Osteocyte (in vitro differentiated cells): ENCODE measurements around the gene KRTAP5-2. TPM values are rescaled to one million over a fixed set of nuclear protein-coding genes. Genes with fewer than 3 reads are reported as not detected.

Experiments used
- DNase-seq: peaks from one replicate; pipeline ENCODE4 v3.0.0; 2021; ENCODE audit warnings: mixed read lengths; ENCODE audit not compliant: unreplicated experiment; ENCODE audit errors: extremely low spot score
- H3K27ac Mint-ChIP-seq: one replicate; pipeline ENCODE4 v1.8.0; 2021; ENCODE audit warnings: mild to moderate bottlenecking, mixed read lengths; ENCODE audit not compliant: unreplicated experiment
- H3K27me3 Mint-ChIP-seq: one replicate; pipeline ENCODE4 v1.8.0; 2021; ENCODE audit warnings: mixed read lengths; ENCODE audit not compliant: unreplicated experiment
- H3K36me3 Mint-ChIP-seq: one replicate; pipeline ENCODE4 v1.8.0; 2021; ENCODE audit warnings: mixed read lengths; ENCODE audit not compliant: unreplicated experiment
- H3K4me1 Mint-ChIP-seq: one replicate; pipeline ENCODE4 v1.8.0; 2021; ENCODE audit warnings: mixed read lengths; ENCODE audit not compliant: unreplicated experiment
- H3K4me3 Mint-ChIP-seq: one replicate; pipeline ENCODE4 v1.8.0; 2021; ENCODE audit warnings: mild to moderate bottlenecking, moderate library complexity, mixed read lengths; ENCODE audit not compliant: unreplicated experiment
- H3K9me3 Mint-ChIP-seq: one replicate; pipeline ENCODE4 v1.8.0; 2021; ENCODE audit warnings: mixed read lengths; ENCODE audit not compliant: unreplicated experiment
- total RNA-seq: library from RNA; stranded (reverse); gene quantifications from 2 replicates; pipeline ENCODE4 v1.2.1, GENCODE V29; 2021
- TF ChIP-seq, protein P1 (sequence below): fragments of 200-600 bp; sonication (generic); IDR thresholded peaks from 2 replicates; pipeline ENCODE4 v1.5.0; 2021; ENCODE audit warnings: antibody characterized with exemption, mild to moderate bottlenecking, moderate library complexity

Gene KRTAP5-2
- total RNA-seq, 1 donor from 2014 or later, result not detected

GRCh38 chr11:1573077-1573902, 24.8 kb downstream of the KRTAP5-2 start:
- H3K4me3 Mint-ChIP-seq, result peak overlapping the region; percentile 60
- TF ChIP-seq, protein P1, sequence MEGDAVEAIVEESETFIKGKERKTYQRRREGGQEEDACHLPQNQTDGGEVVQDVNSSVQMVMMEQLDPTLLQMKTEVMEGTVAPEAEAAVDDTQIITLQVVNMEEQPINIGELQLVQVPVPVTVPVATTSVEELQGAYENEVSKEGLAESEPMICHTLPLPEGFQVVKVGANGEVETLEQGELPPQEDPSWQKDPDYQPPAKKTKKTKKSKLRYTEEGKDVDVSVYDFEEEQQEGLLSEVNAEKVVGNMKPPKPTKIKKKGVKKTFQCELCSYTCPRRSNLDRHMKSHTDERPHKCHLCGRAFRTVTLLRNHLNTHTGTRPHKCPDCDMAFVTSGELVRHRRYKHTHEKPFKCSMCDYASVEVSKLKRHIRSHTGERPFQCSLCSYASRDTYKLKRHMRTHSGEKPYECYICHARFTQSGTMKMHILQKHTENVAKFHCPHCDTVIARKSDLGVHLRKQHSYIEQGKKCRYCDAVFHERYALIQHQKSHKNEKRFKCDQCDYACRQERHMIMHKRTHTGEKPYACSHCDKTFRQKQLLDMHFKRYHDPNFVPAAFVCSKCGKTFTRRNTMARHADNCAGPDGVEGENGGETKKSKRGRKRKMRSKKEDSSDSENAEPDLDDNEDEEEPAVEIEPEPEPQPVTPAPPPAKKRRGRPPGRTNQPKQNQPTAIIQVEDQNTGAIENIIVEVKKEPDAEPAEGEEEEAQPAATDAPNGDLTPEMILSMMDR, result no peak
- peaks cover 20% of the 10 kb centered on the region for H3K4me1 Mint-ChIP-seq
- H3K9me3 Mint-ChIP-seq, result peaks cover 3% of the 10 kb centered on the region
- peaks cover 2% of the 10 kb centered on the region for H3K36me3 Mint-ChIP-seq
- no peak overlapping the region for H3K27ac Mint-ChIP-seq
- DNase-seq, result no peak
- peaks cover 3% of the 10 kb centered on the region for H3K27me3 Mint-ChIP-seq

DNA sequence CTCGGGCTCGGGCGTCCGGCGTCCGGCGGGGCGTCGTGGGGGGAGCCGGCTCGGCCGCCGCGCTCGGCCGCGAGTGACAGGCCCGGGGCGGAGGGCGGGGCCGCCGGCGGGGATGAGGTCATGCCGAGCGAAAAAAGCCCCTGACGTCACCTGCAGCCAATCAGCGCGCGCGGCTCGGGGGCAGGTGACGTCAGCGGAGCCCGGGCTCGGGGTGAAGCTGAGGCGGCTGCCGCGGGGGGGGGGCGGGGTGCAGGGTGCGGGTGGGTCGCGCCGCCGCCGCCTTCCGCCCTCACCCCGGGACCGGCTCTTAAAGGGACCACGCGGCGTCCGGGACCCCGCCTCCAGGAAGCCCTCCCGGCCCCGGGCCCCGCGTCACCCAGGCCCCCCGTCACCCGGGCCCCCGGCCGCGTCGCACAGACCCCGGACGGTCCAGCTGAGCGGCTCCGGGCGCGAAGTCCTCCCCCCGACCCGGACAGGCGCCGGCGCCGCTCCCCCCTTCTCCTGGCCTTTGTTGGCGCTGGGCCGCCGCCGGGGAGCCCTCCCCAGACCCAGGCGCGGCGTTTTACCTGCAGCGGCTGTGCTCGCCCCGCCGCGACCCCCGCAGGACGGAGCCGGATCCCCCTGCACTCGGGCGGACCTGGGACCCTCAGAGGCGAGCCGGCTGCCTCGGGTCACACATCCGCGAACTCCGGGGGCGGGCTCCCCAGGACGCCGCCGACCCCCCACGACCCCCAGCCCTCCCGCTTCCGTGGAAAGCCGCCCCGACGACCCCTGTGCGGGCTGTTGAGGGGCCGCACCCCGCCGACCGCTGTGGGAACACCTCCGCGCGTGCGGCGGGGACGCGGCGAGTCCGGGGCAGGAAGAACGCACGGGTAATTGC, 25.7 kb downstream of the KRTAP5-2 start, which contains the start of gene DUSP8:
Gene DUSP8, minus strand, starts transcription at position 75 of the 880 bp plus-strand sequence. CDS start 6,445 bp downstream, outside the sequence.
- Mint-ChIP-seq H3K4me1 (peaks cover 20% of the 10 kb centered on the region), H3K36me3 (no peaks in the 10 kb centered on the region), H3K4me3 (peak within 1 kb of the TSS; percentile 54), H3K27me3 (peaks cover 3% of the 10 kb centered on the region), H3K27ac (no peak within 1 kb of the TSS), H3K9me3 (no peaks in the 10 kb centered on the region)
- DNase-seq, result peak; percentile 96
- TF ChIP-seq, protein P1, result no peak

DNA sequence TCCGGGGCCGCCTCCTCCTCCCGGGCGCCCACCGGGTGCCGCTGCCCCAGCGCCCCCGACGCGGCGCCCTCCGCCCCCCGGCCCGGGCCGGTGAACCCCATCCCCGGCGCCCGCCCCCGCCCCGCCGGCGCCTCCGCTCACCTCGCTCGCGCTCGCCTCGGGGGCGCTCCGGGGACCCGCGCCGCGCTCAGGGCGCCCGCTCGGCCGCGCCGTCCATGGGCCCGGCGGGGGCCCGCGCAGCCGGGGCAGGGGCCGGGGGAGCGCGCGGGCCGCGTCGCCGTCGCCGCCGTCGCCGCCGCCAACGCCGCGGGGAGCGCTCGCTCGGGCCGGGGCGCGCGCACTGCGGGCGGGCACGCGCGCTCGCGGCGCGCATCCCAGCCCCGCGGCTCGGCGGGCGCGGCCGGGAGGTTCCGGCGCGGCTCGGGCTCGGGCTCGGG, 26.3 kb downstream of the KRTAP5-2 start:
- H3K4me3 Mint-ChIP-seq, result no peak overlapping the region
- H3K4me1 Mint-ChIP-seq, result peaks cover 20% of the 10 kb centered on the region
- no peak overlapping the region for H3K27ac Mint-ChIP-seq
- H3K9me3 Mint-ChIP-seq, result no peaks in the 10 kb centered on the region
- TF ChIP-seq, protein P1, result no peak
- no peaks in the 10 kb centered on the region for H3K36me3 Mint-ChIP-seq
- H3K27me3 Mint-ChIP-seq, result peaks cover 3% of the 10 kb centered on the region
- DNase-seq, result no peak

GRCh38 chr11:1570896-1571759, 27.0 kb downstream of the KRTAP5-2 start:
- DNase-seq, result no peak

More at GRCh38 chr11:1570896-1571759, 27.0 kb downstream of the KRTAP5-2 start:
- H3K27ac Mint-ChIP-seq, result peak overlapping the region; percentile 18
- TF ChIP-seq, protein P1, result no peak
- peaks cover 20% of the 10 kb centered on the region for H3K4me1 Mint-ChIP-seq
- H3K27me3 Mint-ChIP-seq, result peaks cover 3% of the 10 kb centered on the region
- H3K36me3 Mint-ChIP-seq, result no peaks in the 10 kb centered on the region
- H3K9me3 Mint-ChIP-seq, result no peaks in the 10 kb centered on the region
- peak overlapping the region; percentile 54 for H3K4me3 Mint-ChIP-seq
